Posterior cingulate gyrus (tissue), 11 donors: Measurements from ENCODE around the gene NRSN2.

Experiments used
- DNase-seq, 10 donors: peaks; one replicate each; pipeline versions ENCODE4 v3.0.0 to v3.0.0-alpha.2; 2020 to 2021; ENCODE audit warnings: mixed read lengths in 3 of 10
- intact Hi-C: fragments of 100-400 bp; cut with DNase I; formaldehyde crosslinking; loops from one replicate; pipeline ENCODE4 v1.15.1; 2023

The NRSN2 gene

GRCh38 chr20:347640-348484 is 951 bp downstream of the NRSN2 start:
- intact Hi-C loops: no loop called here
- DNase-seq: peak; percentile 81 to 99 (median 92)

GRCh38 chr20:348972-349841 is 2.3 kb downstream of the NRSN2 start:
- peak in 1 of 10 donors; percentile 72 for DNase-seq
- intact Hi-C loops: no loop called here

- intact Hi-C loops: loop anchor here (10.0 kb wide), 2 partner anchors 52 to 292 kb away; partner anchors contain the start of gene RBCK1
- DNase-seq: peak in 2 of 10 donors; percentile 74 to 87
These were observed 6.3 kb downstream of the NRSN2 start for GRCh38 chr20:353166-353565.

GRCh38 chr20:354298-354977 is 7.5 kb downstream of the NRSN2 start:
- intact Hi-C loops: loop anchor here (1.0 to 10.0 kb wide), 4 partner anchors 50 to 290 kb away; partner anchors contain the start of gene RBCK1
- DNase-seq: peak; percentile 47 to 96 (median 74)

- peak in 1 of 10 donors; percentile 1 for DNase-seq
- intact Hi-C loops: loop anchor here (10.0 kb wide), 2 partner anchors 49 to 289 kb away; partner anchors contain the start of gene RBCK1
These were observed 9.2 kb downstream of the NRSN2 start for GRCh38 chr20:356154-356553.

GRCh38 chr20:356745-357144 is 9.8 kb downstream of the NRSN2 start:
- intact Hi-C loops: loop anchor here (10.0 kb wide), 2 partner anchors 48 to 288 kb away; partner anchors contain the start of gene RBCK1
- DNase-seq: peak in 2 of 10 donors; percentile 38 to 52

GRCh38 chr20:358891-359555 is 12.1 kb downstream of the NRSN2 start:
- peak in 2 of 10 donors; percentile 8 to 45 for DNase-seq
- intact Hi-C loops: loop anchor here (10.0 kb wide), 2 partner anchors 46 to 286 kb away; partner anchors contain the start of gene RBCK1

- DNase-seq: peak in 2 of 10 donors; percentile 7 to 40
- intact Hi-C loops: no loop called here
These were observed 14.7 kb downstream of the NRSN2 start for GRCh38 chr20:361561-361960.

- DNase-seq: peak in 8 of 10 donors; percentile 61 to 93 (median 64)
These were observed 15.7 kb downstream of the NRSN2 start for GRCh38 chr20:362271-363254.

GRCh38 chr20:363319-364078 is 16.6 kb downstream of the NRSN2 start:
- peak in 2 of 10 donors; percentile 52 to 53 for DNase-seq
- intact Hi-C loops: no loop called here

More at GRCh38 chr20:362271-363254, 15.7 kb downstream of the NRSN2 start:
- intact Hi-C loops: no loop called here

GRCh38 chr20:364905-365794 is 18.2 kb downstream of the NRSN2 start:
- intact Hi-C loops: no loop called here
- DNase-seq: peak in 3 of 10 donors; percentile 22 to 34 (median 24)

- peak in 2 of 10 donors; percentile 3 to 14 for DNase-seq
- intact Hi-C loops: no loop called here
These were observed 19.3 kb downstream of the NRSN2 start for GRCh38 chr20:366041-366718.

- intact Hi-C loops: no loop called here
- peak in 3 of 10 donors; percentile 9 to 50 (median 20) for DNase-seq
These were observed 20.0 kb downstream of the NRSN2 start for GRCh38 chr20:366719-367485.

- intact Hi-C loops: no loop called here
- peak in 3 of 10 donors; percentile 9 to 41 (median 15) for DNase-seq
These were observed 20.6 kb downstream of the NRSN2 start for GRCh38 chr20:367486-367887.

GRCh38 chr20:368915-369314 is 22.0 kb downstream of the NRSN2 start:
- no peak for DNase-seq
- intact Hi-C loops: no loop called here
